Chondrocyte (in vitro differentiated cells): ENCODE data around the gene B4GALT5. TPM values are rescaled to one million over a fixed set of nuclear protein-coding genes. Genes with fewer than 3 reads are reported as not detected.

Experiments
- DNase-seq: peaks from one replicate; pipeline ENCODE4 v3.0.0; 2021; ENCODE audit warnings: mixed read lengths, low spot score
- H3K27ac Mint-ChIP-seq: one replicate; pipeline ENCODE4 v1.8.0; 2021; ENCODE audit warnings: mild to moderate bottlenecking, moderate library complexity, mixed read lengths; ENCODE audit not compliant: unreplicated experiment
- H3K27me3 Mint-ChIP-seq: 2 replicates; pipeline ENCODE4 v1.8.0; 2021; ENCODE audit warnings: low read depth, mixed read lengths
- H3K36me3 Mint-ChIP-seq: 2 replicates; pipeline ENCODE4 v1.8.0; 2021; ENCODE audit warnings: low read depth, mixed read lengths
- H3K4me1 Mint-ChIP-seq: 2 replicates; pipeline ENCODE4 v1.8.0; 2021; ENCODE audit warnings: low read depth, mild to moderate bottlenecking, mixed read lengths
- H3K4me3 Mint-ChIP-seq: one replicate; pipeline ENCODE4 v1.8.0; 2021; ENCODE audit warnings: mild to moderate bottlenecking, moderate library complexity, mixed read lengths; ENCODE audit not compliant: unreplicated experiment
- H3K9me3 Mint-ChIP-seq: 2 replicates; pipeline ENCODE4 v1.8.0; 2021; ENCODE audit warnings: low read depth, mixed read lengths
- CTCF ChIP-seq: fragments of 200-600 bp; sonication (generic); IDR thresholded peaks from 2 replicates; pipeline ENCODE4 v1.5.0; 2021; ENCODE audit warnings: antibody characterized with exemption, mild to moderate bottlenecking, moderate library complexity
- total RNA-seq: library from RNA; stranded (reverse); gene quantifications from 3 replicates; pipeline ENCODE4 v1.2.1, GENCODE V29; 2021

The B4GALT5 gene
- total RNA-seq, 1 donor from 2014 or later: 56.1 TPM

GRCh38 chr20:49676581-49677291 is 36.9 kb downstream of the B4GALT5 start:
- no peak for DNase-seq
- H3K27ac Mint-ChIP-seq: peak overlapping the region; percentile 84

GRCh38 chr20:49675368-49676151 is 38.1 kb downstream of the B4GALT5 start:
- Mint-ChIP-seq H3K36me3 (no peaks in the 10 kb centered on the region), H3K27me3 (no peaks in the 10 kb centered on the region), H3K4me3 (no peak overlapping the region), H3K4me1 (peaks cover 87% of the 10 kb centered on the region), H3K9me3 (no peaks in the 10 kb centered on the region), H3K27ac (peak overlapping the region; percentile 84)
- DNase-seq: no peak
- TF ChIP-seq CTCF: no peak

More at GRCh38 chr20:49676581-49677291, 36.9 kb downstream of the B4GALT5 start:
- H3K4me3 Mint-ChIP-seq: no peak overlapping the region
- peaks cover 83% of the 10 kb centered on the region for H3K4me1 Mint-ChIP-seq
- no peak for TF ChIP-seq CTCF
- no peaks in the 10 kb centered on the region for H3K27me3 Mint-ChIP-seq
- peaks cover 3% of the 10 kb centered on the region for H3K36me3 Mint-ChIP-seq
- H3K9me3 Mint-ChIP-seq: no peaks in the 10 kb centered on the region

GRCh38 chr20:49674383-49675352 is 39.0 kb downstream of the B4GALT5 start:
- H3K27ac Mint-ChIP-seq: peak overlapping the region; percentile 81
- no peaks in the 10 kb centered on the region for H3K27me3 Mint-ChIP-seq
- H3K4me1 Mint-ChIP-seq: peaks cover 93% of the 10 kb centered on the region
- peak; percentile 16 for TF ChIP-seq CTCF
- H3K9me3 Mint-ChIP-seq: no peaks in the 10 kb centered on the region
- DNase-seq: no peak
- no peaks in the 10 kb centered on the region for H3K36me3 Mint-ChIP-seq
- H3K4me3 Mint-ChIP-seq: no peak overlapping the region

GRCh38 chr20:49672096-49672664 is 41.5 kb downstream of the B4GALT5 start:
- TF ChIP-seq CTCF: no peak
- Mint-ChIP-seq H3K27ac (peak overlapping the region; percentile 8), H3K9me3 (no peaks in the 10 kb centered on the region), H3K27me3 (no peaks in the 10 kb centered on the region), H3K4me3 (no peak overlapping the region), H3K4me1 (peaks cover 87% of the 10 kb centered on the region), H3K36me3 (no peaks in the 10 kb centered on the region)
- no peak for DNase-seq
